Body of pancreas (tissue), 4 donors: ENCODE data around the gene ARHGAP18.

ENCODE experiments used
- CTCF ChIP-seq, 7 experiments: fragments of 450-650 bp in 4 of 7; fragments of 200-600 bp in 3 of 7; sonication (generic) in 3 of 7; IDR thresholded peaks; one replicate each; pipeline ENCODE4 v1.5.1; 2016 to 2019; ENCODE audit warnings: antibody characterized with exemption in 7 of 7
- POLR2A ChIP-seq, 3 donors: fragments of 450-650 bp; IDR thresholded peaks; one replicate each; pipeline ENCODE4 v1.6.1; 2016; ENCODE audit warnings: antibody characterized with exemption in 3 of 3, mild to moderate bottlenecking in 2 of 3

- TF ChIP-seq POLR2A (IDR thresholded peaks at IDR 0.05) = no peak
- TF ChIP-seq CTCF (IDR thresholded peaks at IDR 0.05) = no peak
Observed at GRCh38 chr6:129704708-129705107, 5.3 kb downstream of the ARHGAP18 start.
